GM18526 (cell line): ENCODE results near the gene CCN6.

ENCODE experiments used
- POLR2A ChIP-seq: IDR thresholded peaks from 3 replicates; pipeline ENCODE4 v1.6.1; 2011; ENCODE audit not compliant: insufficient read length; ENCODE audit errors: extremely low read depth

Gene CCN6

DNA sequence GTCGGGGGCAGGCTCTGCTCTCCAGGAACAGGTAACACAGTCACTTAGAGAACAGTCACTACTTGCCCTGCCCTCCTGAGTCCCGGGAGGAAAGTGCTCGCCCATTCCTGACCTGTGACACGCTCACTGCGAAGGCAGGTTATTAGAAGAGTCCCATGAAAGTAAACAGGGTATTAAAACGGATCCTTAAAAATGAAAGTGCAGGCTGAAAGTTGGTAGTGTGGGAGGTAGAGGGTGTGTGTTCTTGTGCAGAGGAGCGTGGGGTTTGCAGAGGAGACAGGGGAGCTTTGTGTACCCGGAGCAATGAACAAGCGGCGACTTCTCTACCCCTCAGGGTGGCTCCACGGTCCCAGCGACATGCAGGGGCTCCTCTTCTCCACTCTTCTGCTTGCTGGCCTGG lies at the start of gene CCN6:
TSS of gene CCN6 (plus strand) at position 104 of the 400 bp plus-strand sequence. CDS start at position 358, 254 bp downstream.
- no peak for TF ChIP-seq POLR2A

DNA sequence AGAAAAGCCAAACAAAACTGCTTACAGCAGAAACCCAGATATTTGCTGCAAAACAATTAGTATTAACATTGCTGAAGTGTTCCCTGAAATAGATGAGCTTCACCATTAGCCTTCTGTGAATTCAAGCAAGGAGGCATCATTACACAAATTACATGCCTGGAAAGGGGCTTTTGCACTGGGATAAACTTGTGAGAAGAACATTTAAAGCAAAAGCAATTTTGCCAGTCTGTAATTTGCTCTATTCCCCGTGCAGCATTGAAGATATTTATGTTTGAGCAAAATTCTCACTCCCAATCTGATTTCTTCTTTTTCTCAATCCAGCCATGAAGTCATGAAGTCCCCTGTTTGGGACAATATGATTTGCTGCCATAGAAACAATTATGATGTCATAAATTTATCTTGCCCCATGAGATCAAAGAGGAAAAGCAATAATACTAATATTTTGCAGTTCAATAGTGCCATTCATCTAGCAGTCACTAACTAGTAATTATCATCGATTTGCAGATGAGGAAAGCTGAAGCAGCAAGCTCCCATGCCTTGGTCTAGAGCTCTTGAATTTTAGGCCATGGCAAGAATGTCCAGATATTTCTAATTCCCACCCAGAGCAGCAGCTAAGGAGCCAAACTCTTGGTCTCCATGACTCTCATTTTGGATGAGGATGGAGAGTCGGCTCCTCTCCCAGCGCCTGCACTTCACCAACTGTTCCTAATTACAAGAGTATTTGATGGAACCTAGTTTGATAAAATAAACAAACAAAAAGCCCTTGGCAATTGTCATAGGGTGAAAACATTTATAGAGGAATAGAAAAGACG lies 49.5 kb upstream of the CCN6 start:
- TF ChIP-seq POLR2A, result no peak

DNA sequence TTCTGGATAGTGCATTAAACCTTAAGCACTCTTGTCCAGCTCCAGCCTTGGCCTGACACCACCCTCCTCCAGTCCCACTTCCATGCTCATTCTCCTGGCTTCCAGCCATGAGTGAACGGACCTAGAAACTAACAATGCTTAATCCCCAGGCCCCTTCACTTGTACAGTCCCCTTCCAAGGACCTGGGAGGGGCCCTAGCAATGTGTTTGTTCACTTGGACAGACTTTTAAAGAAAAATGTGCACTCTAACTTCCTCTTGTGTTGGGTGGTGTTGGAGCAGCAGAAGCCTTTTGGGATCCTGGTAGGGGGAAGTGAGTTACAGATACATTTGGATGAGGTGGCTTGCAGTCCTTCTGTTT lies 48.9 kb upstream of the CCN6 start:
- no peak for TF ChIP-seq POLR2A

DNA sequence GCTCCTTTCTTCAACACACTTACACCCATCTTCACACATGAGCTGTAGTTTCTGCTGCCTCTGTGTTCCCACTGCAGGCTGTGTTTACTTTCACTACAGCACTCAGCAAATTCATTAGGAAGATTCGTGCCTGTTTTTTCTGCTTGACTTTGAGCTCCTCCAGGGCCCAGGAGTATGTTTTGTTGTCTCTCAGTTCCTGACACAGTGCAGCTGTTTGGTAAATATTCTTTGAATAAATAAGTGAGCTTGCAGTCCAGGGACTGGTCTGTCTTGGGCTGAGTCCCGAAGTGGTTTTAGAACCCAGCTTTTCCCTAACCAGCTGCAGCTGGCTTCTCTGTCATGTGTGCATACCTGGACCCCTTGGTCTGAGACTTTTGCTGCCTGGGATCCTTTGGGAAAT lies 46.6 kb upstream of the CCN6 start:
- no peak for TF ChIP-seq POLR2A

DNA sequence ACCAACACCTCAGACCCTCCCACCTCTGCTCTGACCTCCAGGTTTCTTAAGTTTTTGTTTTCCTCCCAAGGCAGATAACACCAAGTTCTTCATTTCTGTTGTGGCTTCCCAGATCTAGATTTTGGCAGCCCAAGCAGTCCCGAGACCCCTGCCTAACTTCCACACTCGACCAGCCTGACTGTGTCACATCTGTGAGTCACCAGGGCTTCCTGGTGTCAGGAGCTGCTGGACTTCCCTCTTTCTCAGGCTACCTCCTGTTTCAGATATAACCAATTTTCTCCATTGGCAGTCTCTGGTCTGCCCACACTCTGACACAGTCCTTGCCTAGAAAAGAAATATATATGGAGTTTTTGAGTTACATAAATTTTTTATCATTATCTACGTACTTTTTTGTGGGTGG lies 46.1 kb upstream of the CCN6 start:
- no peak for TF ChIP-seq POLR2A

DNA sequence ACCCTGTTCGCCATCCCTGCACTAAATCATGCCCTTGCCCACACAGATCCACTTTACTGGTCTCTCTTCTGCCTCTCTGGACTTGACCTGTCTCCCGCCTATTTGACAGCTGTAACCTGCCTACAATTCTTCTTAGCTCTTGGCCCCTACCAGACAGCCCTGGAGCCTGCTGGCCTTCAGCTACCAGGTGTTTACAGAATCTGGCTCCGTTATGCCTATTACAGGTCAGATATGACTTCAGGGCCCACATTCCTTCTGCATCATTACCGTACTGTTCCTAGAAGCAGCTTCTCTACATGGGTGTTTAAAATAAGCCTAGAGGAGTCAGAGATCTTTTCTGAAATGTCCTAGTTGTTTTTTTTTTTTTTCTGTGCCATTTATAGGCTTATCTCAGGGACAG lies 45.4 kb upstream of the CCN6 start:
- TF ChIP-seq POLR2A, result no peak

DNA sequence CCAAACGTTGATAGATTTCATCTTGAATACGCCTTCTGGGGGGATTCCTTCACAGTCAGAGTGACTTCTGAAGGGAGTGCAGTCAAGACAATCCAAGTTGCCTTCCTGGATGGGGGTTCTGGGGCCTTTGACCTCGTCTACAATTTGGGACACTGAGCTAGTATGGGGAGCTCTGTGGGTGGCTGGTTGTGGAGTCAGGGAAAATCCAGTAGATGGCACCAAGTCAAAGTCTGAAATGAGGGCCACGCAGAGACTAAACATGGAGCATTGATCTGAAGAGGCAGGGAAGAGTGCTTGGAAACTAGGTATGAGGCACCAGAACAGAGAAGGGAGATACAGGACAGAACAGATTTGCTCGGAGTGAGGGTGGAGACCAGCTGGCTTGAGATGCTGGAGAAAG lies 43.6 kb upstream of the CCN6 start:
- no peak for TF ChIP-seq POLR2A

DNA sequence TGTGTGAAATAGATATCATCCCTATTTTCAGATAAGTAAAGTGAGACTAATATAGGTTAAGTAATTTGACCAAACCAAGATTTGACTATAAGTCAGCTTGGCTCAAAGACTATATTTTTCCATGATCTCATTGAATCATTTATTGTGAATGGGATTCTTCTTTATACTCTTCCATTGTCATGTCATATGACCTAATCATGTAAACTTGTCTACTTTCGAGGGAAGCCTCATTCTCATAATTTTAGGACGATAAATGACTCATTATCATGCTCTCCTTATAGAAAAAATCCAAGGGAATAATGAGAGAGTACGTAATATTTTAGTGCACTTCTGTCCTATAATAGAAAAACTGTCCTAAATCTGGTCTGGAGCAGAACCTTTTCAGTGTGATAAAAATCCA lies 40.9 kb upstream of the CCN6 start:
- no peak for TF ChIP-seq POLR2A

DNA sequence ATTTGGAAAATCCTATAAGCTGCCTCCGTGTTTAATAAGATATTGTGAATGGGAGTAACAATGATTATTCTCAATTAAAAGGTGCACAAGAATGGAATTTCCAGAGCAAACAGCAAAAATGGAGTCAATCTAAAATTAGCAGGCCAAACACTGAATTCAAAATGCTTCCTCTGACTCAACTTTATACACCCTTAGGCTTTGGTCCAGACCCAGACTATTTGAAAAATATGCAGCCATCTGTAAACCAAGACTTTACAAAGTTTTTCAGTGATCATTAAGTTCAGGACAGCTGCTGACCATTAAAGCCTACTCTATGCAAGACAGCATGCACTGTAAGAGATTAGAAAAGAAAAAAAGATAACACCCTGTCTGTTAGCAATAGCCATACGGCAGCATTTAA lies 39.4 kb upstream of the CCN6 start:
- TF ChIP-seq POLR2A, result no peak

DNA sequence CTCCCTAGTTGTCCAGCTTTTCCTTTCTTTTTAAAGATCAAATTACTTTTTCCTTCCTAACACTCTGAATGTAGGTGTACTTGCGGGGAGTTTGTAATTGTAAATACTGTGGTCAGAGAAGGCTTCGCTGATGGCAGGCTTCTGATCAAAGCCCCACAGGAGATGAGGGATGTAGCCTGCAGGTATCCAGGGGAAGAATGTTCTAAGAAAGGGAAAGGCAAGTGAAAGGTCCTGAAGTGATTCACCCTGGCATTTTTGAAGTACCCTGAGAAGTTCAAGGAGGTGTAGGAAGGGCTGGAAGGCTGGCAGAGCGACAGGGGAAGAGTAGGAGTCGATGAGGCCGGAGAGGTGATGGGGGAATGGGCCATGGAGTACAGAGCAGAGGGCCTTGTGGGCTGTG lies 38.2 kb upstream of the CCN6 start:
- TF ChIP-seq POLR2A, result no peak

DNA sequence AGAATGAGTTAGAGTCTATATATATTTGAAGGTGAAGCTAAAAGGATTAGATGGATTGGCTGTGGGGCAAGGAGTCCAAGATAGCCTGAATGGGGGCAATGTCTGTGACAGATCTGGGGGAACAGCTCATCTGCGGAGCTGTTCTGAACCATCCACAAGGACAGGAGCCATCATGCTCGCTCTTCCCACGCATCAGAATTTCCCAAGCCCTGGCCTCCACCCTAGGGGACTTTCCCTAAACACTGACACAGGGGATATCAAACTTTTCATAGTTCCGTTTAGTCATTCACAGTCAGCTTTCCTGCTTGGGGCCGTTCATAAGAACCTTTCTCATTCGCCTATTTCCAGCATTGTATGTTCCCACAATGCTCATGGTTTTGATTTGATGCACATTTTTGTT lies 37.6 kb upstream of the CCN6 start:
- TF ChIP-seq POLR2A, result no peak

DNA sequence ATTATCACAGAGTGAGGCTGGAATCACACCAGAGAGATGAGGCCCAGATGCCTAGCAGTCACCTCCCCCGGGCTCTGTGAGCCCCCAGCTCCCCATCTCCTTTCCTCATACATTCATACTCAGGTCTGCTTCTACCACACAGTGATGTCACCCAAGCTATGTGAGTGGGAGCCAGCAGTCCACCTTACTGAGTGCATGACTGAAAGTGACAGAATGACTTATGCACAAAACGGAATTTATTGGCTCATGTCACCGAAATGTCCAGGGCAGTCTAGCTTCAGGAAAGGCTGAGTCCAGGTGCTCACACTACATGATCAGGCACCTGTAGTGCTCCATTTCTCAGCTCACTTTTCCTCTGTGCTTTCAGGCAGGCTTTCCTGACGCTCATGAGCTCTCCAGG lies 36.7 kb upstream of the CCN6 start:
- no peak for TF ChIP-seq POLR2A

DNA sequence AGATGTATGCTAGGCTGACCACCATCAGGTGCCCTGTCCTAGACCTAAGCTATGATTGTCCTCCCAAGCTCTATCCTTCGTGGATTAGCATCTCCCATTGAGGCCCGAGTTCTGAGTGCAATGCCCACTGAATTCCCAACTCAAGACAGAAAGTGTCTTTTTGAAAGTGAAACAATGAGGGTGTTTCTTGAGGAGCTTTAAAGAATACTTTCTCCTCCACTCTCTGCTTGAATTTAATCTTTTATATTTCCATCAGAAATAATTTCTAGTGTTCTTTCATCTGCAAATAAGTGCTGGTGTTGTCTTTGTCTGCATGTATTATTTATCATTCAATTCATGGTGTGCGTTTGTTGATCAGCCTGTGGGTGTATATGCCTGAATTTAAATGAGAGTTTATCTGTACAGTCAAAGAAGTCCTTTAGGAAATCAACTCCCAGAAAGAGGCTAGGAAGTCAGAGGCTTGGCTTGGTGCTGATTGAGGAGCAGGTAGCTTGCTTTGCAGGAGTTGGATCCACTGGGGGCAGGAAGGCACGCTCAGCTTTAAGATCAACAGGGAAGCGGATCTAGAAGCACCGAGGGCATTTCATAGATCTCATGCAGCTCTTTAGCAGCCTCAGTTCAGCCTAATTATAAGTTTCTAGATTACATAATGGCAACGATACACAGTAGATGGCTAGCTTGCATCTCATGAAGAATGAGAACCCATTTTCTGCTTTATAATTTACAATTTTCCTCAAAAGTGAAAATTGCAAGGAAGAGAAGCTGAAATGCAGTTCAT lies 36.0 kb upstream of the CCN6 start:
- no peak for TF ChIP-seq POLR2A

DNA sequence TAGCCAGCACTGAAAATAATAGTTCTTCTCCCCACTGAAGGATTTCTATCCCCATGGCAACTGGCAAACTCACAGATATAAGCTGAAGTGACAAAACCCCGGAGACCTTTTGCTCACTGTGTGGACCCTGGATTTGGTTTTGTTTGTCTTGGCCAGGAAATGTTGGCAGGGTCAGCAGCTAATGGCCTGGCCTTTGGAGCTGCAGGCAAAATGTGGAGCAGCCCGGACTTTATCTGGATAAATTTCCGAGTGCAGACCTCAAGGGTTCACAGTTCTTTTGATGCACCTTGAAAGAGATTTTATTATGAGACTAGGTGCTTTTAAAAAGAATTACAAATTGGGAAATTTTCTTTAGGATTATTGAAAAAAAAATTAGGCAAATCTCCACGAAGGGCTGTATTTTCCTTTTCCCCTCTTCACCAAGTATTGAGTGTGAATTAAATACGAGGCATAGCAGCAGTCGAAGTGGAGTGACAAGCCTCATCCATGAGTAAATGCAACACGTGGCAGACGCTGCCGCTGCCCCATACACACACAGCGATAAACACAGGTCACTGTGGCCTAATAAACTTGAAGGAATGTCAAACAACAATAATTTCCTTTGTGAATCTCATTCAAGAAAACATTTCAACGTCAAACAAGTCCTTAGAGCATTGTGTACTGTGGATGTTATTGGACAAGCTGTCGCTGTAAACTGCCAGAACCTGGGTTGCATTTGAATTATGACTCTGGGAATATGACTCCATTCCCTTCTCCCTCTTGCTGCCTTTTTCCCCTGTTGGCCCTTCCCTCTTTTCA lies 35.1 kb upstream of the CCN6 start:
- TF ChIP-seq POLR2A, result no peak

DNA sequence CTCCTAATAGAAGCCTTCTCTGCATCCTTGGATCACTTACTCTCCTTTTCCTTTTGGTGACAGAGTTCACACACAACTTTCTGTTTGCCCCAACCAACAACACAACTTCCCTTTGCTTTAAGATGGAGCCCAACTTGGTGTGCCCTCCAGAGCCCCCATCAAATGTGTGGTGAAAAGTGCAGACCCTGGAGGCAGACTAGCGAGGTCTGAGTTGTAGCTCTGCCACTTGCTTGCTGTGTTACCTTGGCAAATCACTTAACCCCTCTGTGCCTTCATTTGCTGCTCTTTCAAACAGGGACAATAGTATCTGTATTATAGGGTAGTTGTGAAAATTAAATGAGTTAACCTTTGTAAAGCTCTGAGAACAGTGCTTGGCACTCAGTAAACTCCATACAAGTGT lies 34.3 kb upstream of the CCN6 start:
- TF ChIP-seq POLR2A, result no peak
